ENCODE data around the gene SLC19A2.

SLC19A2 gene

GRCh38 chr1:169526120-169526832, 40.5 kb upstream of the SLC19A2 start:
- no peak overlapping the region for H3K4me3 ChIP-seq (ENCODE audit: severe bottlenecking)
- TF ChIP-seq CTCF (IDR thresholded peaks at IDR 0.05; ENCODE audit: poor library complexity, severe bottlenecking), result no peak
- H3K9me3 ChIP-seq (ENCODE audit: severe bottlenecking), result no peaks in the 10 kb centered on the region
- no peaks in the 10 kb centered on the region for H3K36me3 ChIP-seq (ENCODE audit: low read depth)
- DNase-seq (ENCODE audit: low spot score), result no peak
- H3K27ac ChIP-seq (ENCODE audit: poor library complexity, severe bottlenecking), result no peak overlapping the region
- peaks cover 22% of the 10 kb centered on the region for H3K4me1 ChIP-seq (ENCODE audit: insufficient read depth, poor library complexity, severe bottlenecking)
- no peaks in the 10 kb centered on the region for H3K27me3 ChIP-seq (ENCODE audit: insufficient read depth, poor library complexity, severe bottlenecking)
- ATAC-seq (ENCODE audit: low read depth), result no peak

GRCh38 chr1:169525391-169525790, 39.6 kb upstream of the SLC19A2 start:
- H3K27ac ChIP-seq (ENCODE audit: poor library complexity, severe bottlenecking), result no peak overlapping the region
- no peak for TF ChIP-seq CTCF (IDR thresholded peaks at IDR 0.05; ENCODE audit: poor library complexity, severe bottlenecking)

GRCh38 chr1:169523904-169524303, 38.2 kb upstream of the SLC19A2 start:
- no peak overlapping the region for H3K27ac ChIP-seq (ENCODE audit: poor library complexity, severe bottlenecking)
- H3K36me3 ChIP-seq (ENCODE audit: low read depth), result no peaks in the 10 kb centered on the region
- H3K9me3 ChIP-seq (ENCODE audit: severe bottlenecking), result no peaks in the 10 kb centered on the region
- H3K4me3 ChIP-seq (ENCODE audit: severe bottlenecking), result no peak overlapping the region
- no peak for ATAC-seq (ENCODE audit: low read depth)
- TF ChIP-seq CTCF (IDR thresholded peaks at IDR 0.05; ENCODE audit: poor library complexity, severe bottlenecking), result no peak
- peaks cover 6% of the 10 kb centered on the region for H3K4me1 ChIP-seq (ENCODE audit: insufficient read depth, poor library complexity, severe bottlenecking)
- H3K27me3 ChIP-seq (ENCODE audit: insufficient read depth, poor library complexity, severe bottlenecking), result no peaks in the 10 kb centered on the region
- DNase-seq (ENCODE audit: low spot score), result no peak

More at GRCh38 chr1:169525391-169525790, 39.6 kb upstream of the SLC19A2 start:
- Histone ChIP-seq H3K4me1 (ENCODE audit: insufficient read depth, poor library complexity, severe bottlenecking) (peaks cover 21% of the 10 kb centered on the region), H3K27me3 (ENCODE audit: insufficient read depth, poor library complexity, severe bottlenecking) (no peaks in the 10 kb centered on the region), H3K9me3 (ENCODE audit: severe bottlenecking) (no peaks in the 10 kb centered on the region), H3K36me3 (ENCODE audit: low read depth) (no peaks in the 10 kb centered on the region), H3K4me3 (ENCODE audit: severe bottlenecking) (no peak overlapping the region)
- no peak for DNase-seq (ENCODE audit: low spot score)
- ATAC-seq (ENCODE audit: low read depth), result no peak

GRCh38 chr1:169521226-169521625, 35.5 kb upstream of the SLC19A2 start:
- H3K27me3 ChIP-seq (ENCODE audit: insufficient read depth, poor library complexity, severe bottlenecking), result no peaks in the 10 kb centered on the region
- no peak overlapping the region for H3K4me3 ChIP-seq (ENCODE audit: severe bottlenecking)
- TF ChIP-seq CTCF (IDR thresholded peaks at IDR 0.05; ENCODE audit: poor library complexity, severe bottlenecking), result no peak
- no peak overlapping the region for H3K27ac ChIP-seq (ENCODE audit: poor library complexity, severe bottlenecking)
- no peak for ATAC-seq (ENCODE audit: low read depth)
- H3K9me3 ChIP-seq (ENCODE audit: severe bottlenecking), result no peaks in the 10 kb centered on the region
- no peaks in the 10 kb centered on the region for H3K4me1 ChIP-seq (ENCODE audit: insufficient read depth, poor library complexity, severe bottlenecking)
- DNase-seq (ENCODE audit: low spot score), result no peak
- H3K36me3 ChIP-seq (ENCODE audit: low read depth), result no peaks in the 10 kb centered on the region

GRCh38 chr1:169517558-169518186, 31.9 kb upstream of the SLC19A2 start:
- H3K27ac ChIP-seq (ENCODE audit: poor library complexity, severe bottlenecking), result no peak overlapping the region
- no peak for TF ChIP-seq CTCF (IDR thresholded peaks at IDR 0.05; ENCODE audit: poor library complexity, severe bottlenecking)
- no peaks in the 10 kb centered on the region for H3K4me1 ChIP-seq (ENCODE audit: insufficient read depth, poor library complexity, severe bottlenecking)
- H3K36me3 ChIP-seq (ENCODE audit: low read depth), result no peaks in the 10 kb centered on the region
- H3K27me3 ChIP-seq (ENCODE audit: insufficient read depth, poor library complexity, severe bottlenecking), result no peaks in the 10 kb centered on the region
- peak; percentile 38; the same call in 2 of the 3 replicates for ATAC-seq (ENCODE audit: low read depth)
- DNase-seq (ENCODE audit: low spot score), result no peak
- no peak overlapping the region for H3K4me3 ChIP-seq (ENCODE audit: severe bottlenecking)
- H3K9me3 ChIP-seq (ENCODE audit: severe bottlenecking), result no peaks in the 10 kb centered on the region

All from RWPE2 (cell line).